HEK293 (cell line): Measurements from ENCODE around the gene KDM4B.

Experiments
- CTCF ChIA-PET: fragments of 350-600 bp; formaldehyde crosslinking; extraction: SDS; loops from one replicate; lab custom pipeline; 2021; ENCODE audit warnings: antibody characterized with exemption; lab: Yijun Ruan, JAX
- POLR2A ChIA-PET: fragments of 300-600 bp; formaldehyde crosslinking; extraction: SDS; loops from one replicate; lab custom pipeline; 2020; ENCODE audit warnings: antibody characterized with exemption, inconsistent platforms; lab: Yijun Ruan, JAX
- H3K27ac ChIP-seq: fragments of 200-500 bp; sonication (Bioruptor generic); 2 replicates; pipeline ENCODE4 v1.5.1; 2014; ENCODE audit warnings: low read depth, low read length, control low read depth, inconsistent platforms; ENCODE audit errors: extremely low read depth
- H3K36me3 ChIP-seq, 2 experiments: fragments of 200-500 bp in 1 of 2; sonication (Bioruptor generic) in 1 of 2; 1 replicate in 1 of 2; 2 replicates in 1 of 2; pipeline ENCODE4 v1.5.1; 2014 to 2017; ENCODE audit warnings: inconsistent platforms in 2 of 2, low read length in 2 of 2; ENCODE audit not compliant: control insufficient read depth in 2 of 2, insufficient read depth in 1 of 2
- H3K4me1 ChIP-seq: fragments of 200-500 bp; sonication (Bioruptor generic); 2 replicates; pipeline ENCODE4 v1.5.1; 2014; ENCODE audit warnings: mild to moderate bottlenecking, low read length, inconsistent platforms; ENCODE audit not compliant: control insufficient read depth, insufficient read depth
- H3K4me3 ChIP-seq: 2 replicates; pipeline ENCODE4 v1.5.1; 2011; ENCODE audit warnings: low read depth, mild to moderate bottlenecking, control low read depth, low read length, moderate library complexity
- H3K9me3 ChIP-seq: fragments of 200-500 bp; sonication (Bioruptor generic); 2 replicates; pipeline ENCODE4 v1.5.1; 2014; ENCODE audit warnings: low read depth, low read length, inconsistent platforms; ENCODE audit not compliant: control insufficient read depth, insufficient read depth
- GLI4 ChIP-seq: fragments of 450-650 bp; formaldehyde crosslinking; IDR thresholded peaks from 2 replicates; pipeline ENCODE4 v1.5.1; 2016; ENCODE audit warnings: missing biosample characterization, missing genetic modification characterization
- GLIS1 ChIP-seq: fragments of 450-650 bp; formaldehyde crosslinking; IDR thresholded peaks from 2 replicates; pipeline ENCODE4 v1.5.1; 2016; ENCODE audit warnings: missing biosample characterization, missing genetic modification characterization
- OSR2 ChIP-seq: fragments of 450-650 bp; formaldehyde crosslinking; IDR thresholded peaks from 2 replicates; pipeline ENCODE4 v1.5.1; 2016; ENCODE audit warnings: missing biosample characterization, missing genetic modification characterization
- SCRT2 ChIP-seq: fragments of 450-650 bp; formaldehyde crosslinking; IDR thresholded peaks from 2 replicates; pipeline ENCODE4 v1.5.1; 2016; ENCODE audit warnings: missing biosample characterization, missing genetic modification characterization
- WT1 ChIP-seq: fragments of 450-650 bp; formaldehyde crosslinking; IDR thresholded peaks from 2 replicates; pipeline ENCODE4 v1.5.1; 2016; ENCODE audit warnings: missing biosample characterization, missing genetic modification characterization
- YY1 ChIP-seq: fragments of 450-650 bp; formaldehyde crosslinking; IDR thresholded peaks from 2 replicates; pipeline ENCODE4 v1.5.1; 2018; ENCODE audit warnings: missing biosample characterization, missing genetic modification characterization
- ZBTB1 ChIP-seq: fragments of 450-650 bp; formaldehyde crosslinking; IDR thresholded peaks from 2 replicates; pipeline ENCODE4 v1.5.1; 2016; ENCODE audit warnings: missing biosample characterization, missing genetic modification characterization
- ZBTB44 ChIP-seq: fragments of 450-650 bp; IDR thresholded peaks from 2 replicates; pipeline ENCODE4 v1.5.1; 2018; ENCODE audit warnings: missing biosample characterization, mild to moderate bottlenecking, missing genetic modification characterization
- ZBTB48 ChIP-seq: fragments of 450-650 bp; formaldehyde crosslinking; IDR thresholded peaks from 2 replicates; pipeline ENCODE4 v1.5.1; 2016; ENCODE audit warnings: missing biosample characterization, missing genetic modification characterization
- ZBTB6 ChIP-seq: fragments of 450-650 bp; formaldehyde crosslinking; IDR thresholded peaks from 2 replicates; pipeline ENCODE4 v1.5.1; 2017; ENCODE audit warnings: missing biosample characterization, missing genetic modification characterization
- ZNF132 ChIP-seq: fragments of 450-650 bp; formaldehyde crosslinking; IDR thresholded peaks from 2 replicates; pipeline ENCODE4 v1.5.1; 2017; ENCODE audit warnings: missing biosample characterization, missing genetic modification characterization, borderline replicate concordance
- ZNF16 ChIP-seq: fragments of 450-650 bp; formaldehyde crosslinking; IDR thresholded peaks from 2 replicates; pipeline ENCODE4 v1.5.1; 2016; ENCODE audit warnings: low read depth, missing biosample characterization, missing genetic modification characterization
- ZNF19 ChIP-seq: fragments of 450-650 bp; formaldehyde crosslinking; IDR thresholded peaks from 2 replicates; pipeline ENCODE4; 2016; ENCODE audit warnings: missing biosample characterization, missing genetic modification characterization, low read depth
- ZNF280C ChIP-seq: fragments of 450-650 bp; formaldehyde crosslinking; IDR thresholded peaks from 2 replicates; pipeline ENCODE4 v1.5.1; 2016; ENCODE audit warnings: missing biosample characterization, missing genetic modification characterization
- ZNF423 ChIP-seq: fragments of 450-650 bp; formaldehyde crosslinking; IDR thresholded peaks from 2 replicates; pipeline ENCODE4 v1.5.1; 2016; ENCODE audit warnings: missing biosample characterization, missing genetic modification characterization
- ZNF521 ChIP-seq: fragments of 450-650 bp; formaldehyde crosslinking; IDR thresholded peaks from 2 replicates; pipeline ENCODE4 v1.5.1; 2017; ENCODE audit warnings: missing biosample characterization, mild to moderate bottlenecking, missing genetic modification characterization
- ZNF561 ChIP-seq: fragments of 450-650 bp; IDR thresholded peaks from 2 replicates; pipeline ENCODE4 v1.5.1; 2018; ENCODE audit warnings: missing biosample characterization, missing genetic modification characterization, borderline replicate concordance
- ZNF571 ChIP-seq: fragments of 450-650 bp; formaldehyde crosslinking; IDR thresholded peaks from 2 replicates; pipeline ENCODE4 v1.5.0; 2017; ENCODE audit warnings: missing biosample characterization, missing genetic modification characterization
- ZNF580 ChIP-seq: fragments of 450-650 bp; formaldehyde crosslinking; IDR thresholded peaks from 2 replicates; pipeline ENCODE4 v1.5.1; 2016; ENCODE audit warnings: missing biosample characterization, missing genetic modification characterization
- ZNF645 ChIP-seq: fragments of 450-650 bp; formaldehyde crosslinking; IDR thresholded peaks from 2 replicates; pipeline ENCODE4; 2016; ENCODE audit warnings: missing biosample characterization, missing genetic modification characterization
- ZNF654 ChIP-seq: fragments of 450-650 bp; formaldehyde crosslinking; IDR thresholded peaks from 2 replicates; pipeline ENCODE4 v1.5.1; 2016; ENCODE audit warnings: low read depth, missing biosample characterization, missing genetic modification characterization
- ZNF777 ChIP-seq: fragments of 450-650 bp; formaldehyde crosslinking; IDR thresholded peaks from 2 replicates; pipeline ENCODE4 v1.5.1; 2017; ENCODE audit warnings: missing biosample characterization, missing genetic modification characterization, borderline replicate concordance
- ZNF843 ChIP-seq: fragments of 450-650 bp; formaldehyde crosslinking; IDR thresholded peaks from 2 replicates; pipeline ENCODE4 v1.5.1; 2016; ENCODE audit warnings: missing biosample characterization, missing genetic modification characterization
- ZSCAN18 ChIP-seq: fragments of 450-650 bp; formaldehyde crosslinking; IDR thresholded peaks from 2 replicates; pipeline ENCODE4 v1.5.1; 2016; ENCODE audit warnings: missing biosample characterization, missing genetic modification characterization
- ZXDB ChIP-seq: fragments of 450-650 bp; formaldehyde crosslinking; IDR thresholded peaks from 2 replicates; pipeline ENCODE4 v1.5.1; 2016; ENCODE audit warnings: missing biosample characterization, missing genetic modification characterization

KDM4B gene

GRCh38 chr19:5192568-5192967 is 223.7 kb downstream of the KDM4B start (continued):
- TF ChIP-seq ZNF580 (tag by site-specific recombination) (no peak), ZNF423 (tag by site-specific recombination) (no peak), ZNF561 (no peak), ZNF16 (tag by site-specific recombination) (no peak), ZXDB (no peak), ZNF843 (no peak)

GRCh38 chr19:5193192-5193591 is 224.3 kb downstream of the KDM4B start:
- Histone ChIP-seq H3K9me3 (no peaks in the 10 kb centered on the region), H3K36me3 (no peaks in the 10 kb centered on the region), H3K4me1 (peaks cover 4% of the 10 kb centered on the region; the same call in 1 of the 2 replicates), H3K27ac (no peak overlapping the region)
- CTCF ChIA-PET = interaction anchor here (1.0 to 2.4 kb wide), 3 partner anchors 10 to 342 kb away, joined by 3 to 6 read pairs (median 3); no protein-coding TSS in a partner anchor
- TF ChIP-seq GLI4 (tag by site-specific recombination) = no peak
- no peak for TF ChIP-seq WT1
- TF ChIP-seq OSR2 (tag by site-specific recombination) = no peak
- no peak for TF ChIP-seq ZBTB48
- TF ChIP-seq SCRT2 = no peak
- no peak for TF ChIP-seq YY1
- no peak for TF ChIP-seq ZNF645 (tag by site-specific recombination)
- TF ChIP-seq ZBTB6 (tag by site-specific recombination) = no peak
- no peak for TF ChIP-seq ZNF843
- no peak for TF ChIP-seq ZNF521 (tag by site-specific recombination)
- TF ChIP-seq ZNF571 (tag by site-specific recombination) = no peak
- TF ChIP-seq, all 188 proteins: peak for 0
- no peak overlapping the region for H3K4me3 ChIP-seq
- POLR2A ChIA-PET = no interaction called here

- no peaks in the 10 kb centered on the region for H3K36me3 ChIP-seq
- ChIA-PET CTCF (interaction anchor here (2.4 kb wide), 1 partner anchor 12 kb away, joined by 6 read pairs; no protein-coding TSS in a partner anchor), POLR2A (no interaction called here)
- H3K27ac ChIP-seq = no peak overlapping the region
- TF ChIP-seq ZNF132 (tag by site-specific recombination) (no peak), ZNF19 (tag by site-specific recombination) (no peak), GLIS1 (tag by site-specific recombination) (no peak), ZBTB1 (tag by site-specific recombination) (no peak), ZSCAN18 (tag by site-specific recombination) (no peak), ZNF654 (tag by site-specific recombination) (no peak), ZNF777 (tag by site-specific recombination) (no peak), ZBTB44 (tag by site-specific recombination) (no peak), ZNF280C (tag by site-specific recombination) (no peak)
- H3K9me3 ChIP-seq = no peaks in the 10 kb centered on the region
- no peak overlapping the region for H3K4me3 ChIP-seq
- no peaks in the 10 kb centered on the region for H3K4me1 ChIP-seq
Observed at GRCh38 chr19:5194641-5195040, 225.7 kb downstream of the KDM4B start.
